GM12878 (cell line): ENCODE measurements around the gene DIPK2A. TPM values are rescaled to one million over a fixed set of nuclear protein-coding genes. Genes with fewer than 3 reads are reported as not detected.

Experiments
- ATAC-seq: fragments of 200-7000 bp; cut with Tn5 transposase; 3 replicates; pipeline ENCODE4 v1.9.1; 2020; ENCODE audit warnings: mild to moderate bottlenecking, moderate library complexity
- BruUV-seq: library from RNA; stranded (reverse); fragments of 400-500 nt; replicated peaks from 2 replicates; lab custom pipeline; 2021; lab: Mats Ljungman, UMichigan
- CTCF ChIA-PET: fragments of 300-600 bp; sonication (Branson Sonifier 250); formaldehyde crosslinking; extraction: SDS; loops from one replicate; lab custom pipeline; 2021; ENCODE audit warnings: inconsistent platforms; lab: Yijun Ruan, JAX
- POLR2A ChIA-PET: fragments of 350-600 bp; formaldehyde crosslinking; extraction: SDS; loops from one replicate; lab custom pipeline; 2021; ENCODE audit warnings: inconsistent platforms; lab: Charles Lee
- RAD21 ChIA-PET: fragments of 300-600 bp; sonication (Branson Sonifier 250); formaldehyde crosslinking; loops from one replicate; lab custom pipeline; 2023; ENCODE audit warnings: antibody characterized with exemption; ENCODE audit not compliant: unreplicated experiment; lab: Charles Lee
- SMC1A ChIA-PET: fragments of 300-600 bp; sonication (Branson Sonifier 250); formaldehyde crosslinking; loops from one replicate; lab custom pipeline; 2023; ENCODE audit not compliant: unreplicated experiment, uncharacterized antibody; lab: Charles Lee
- DNase-seq: peaks from one replicate; pipeline ENCODE4 v3.0.0-alpha.2; 2011; ENCODE audit warnings: low read depth, low spot score
- FAIRE-seq: peaks from 3 replicates; lab custom pipeline; 2011; peaks lifted over from hg19 to GRCh38; lab: Jason Lieb, UNC
- H2AFZ ChIP-seq: 2 replicates; pipeline ENCODE4 v1.6.0; 2011; ENCODE audit warnings: low read depth, low read length, control low read depth; ENCODE audit not compliant: control insufficient read depth
- H3K27ac ChIP-seq: 2 replicates; pipeline ENCODE4 v1.5.1; 2011; ENCODE audit warnings: control low read depth; ENCODE audit not compliant: control insufficient read depth, insufficient read depth
- H3K27me3 ChIP-seq, 2 experiments: replicated peaks in 1 of 2; 2 replicates each; pipeline versions ENCODE4 v1.6.0 to v1.6.1; 2011; ENCODE audit warnings: low read length in 1 of 2; ENCODE audit not compliant: control insufficient read depth in 2 of 2, insufficient read depth in 2 of 2
- H3K36me3 ChIP-seq, 2 experiments: 2 replicates each; pipeline ENCODE4 v1.5.1; 2011; ENCODE audit warnings: low read length in 1 of 2; ENCODE audit not compliant: control insufficient read depth in 2 of 2, insufficient read depth in 2 of 2
- H3K4me1 ChIP-seq: 2 replicates; pipeline ENCODE4 v1.6.1; 2011; ENCODE audit warnings: mild to moderate bottlenecking, low read length, moderate library complexity, mixed read lengths; ENCODE audit not compliant: control insufficient read depth, insufficient read depth
- H3K4me2 ChIP-seq: 2 replicates; pipeline ENCODE4 v1.6.0; 2011; ENCODE audit warnings: control low read depth; ENCODE audit not compliant: control insufficient read depth, insufficient read depth
- H3K4me3 ChIP-seq: fragments of 200-600 bp; sonication (generic); 2 replicates; pipeline ENCODE4 v1.5.1; 2016
- H3K79me2 ChIP-seq: 2 replicates; pipeline ENCODE4 v1.6.0; 2011; ENCODE audit warnings: low read length; ENCODE audit not compliant: control insufficient read depth, insufficient read depth
- H3K9ac ChIP-seq: 2 replicates; pipeline ENCODE4 v1.8.0; 2011; ENCODE audit warnings: low read length, control low read depth, mixed read lengths; ENCODE audit not compliant: control insufficient read depth, insufficient read depth
- H3K9me3 ChIP-seq: replicated peaks from 3 replicates; pipeline ENCODE4 v1.5.1; 2011; ENCODE audit warnings: mild to moderate bottlenecking, low read length; ENCODE audit not compliant: control insufficient read depth, insufficient read depth
- H4K20me1 ChIP-seq: 2 replicates; pipeline ENCODE4 v1.6.0; 2011; ENCODE audit not compliant: control insufficient read depth, insufficient read depth
- CHD4 ChIP-seq: fragments of 200-600 bp; sonication (generic); IDR thresholded peaks from 2 replicates; pipeline ENCODE4 v1.6.1; 2016; ENCODE audit warnings: mild to moderate bottlenecking
- HDAC6 ChIP-seq: fragments of 200-600 bp; sonication (generic); IDR thresholded peaks from one replicate; pipeline ENCODE4 v1.8.0; 2017; ENCODE audit warnings: antibody characterized with exemption; ENCODE audit not compliant: unreplicated experiment
- JUNB ChIP-seq: IDR thresholded peaks from 2 replicates; pipeline ENCODE4 v1.6.1; 2016; ENCODE audit warnings: antibody characterized with exemption, mild to moderate bottlenecking
- MEF2B ChIP-seq: fragments of 450-650 bp; IDR thresholded peaks from 2 replicates; pipeline ENCODE4 v1.6.1; 2018; ENCODE audit warnings: mild to moderate bottlenecking, moderate library complexity; ENCODE audit not compliant: partially characterized antibody, poor library complexity, severe bottlenecking
- MXI1 ChIP-seq: fragments of 150-350 bp; IDR thresholded peaks from 2 replicates; pipeline ENCODE4 v1.6.1; 2011; ENCODE audit warnings: low read depth, mild to moderate bottlenecking, inconsistent platforms, low read length, improper control_type of control experiment
- POLR2AphosphoS2 ChIP-seq: IDR thresholded peaks from 2 replicates; pipeline ENCODE4 v1.6.1; 2011; ENCODE audit warnings: low read depth, mild to moderate bottlenecking, low read length, improper control_type of control experiment, moderate library complexity
- RFX5 ChIP-seq: IDR thresholded peaks from 2 replicates; pipeline ENCODE4 v1.6.1; 2011; ENCODE audit warnings: low read depth, low read length, improper control_type of control experiment
- SIX5 ChIP-seq: IDR thresholded peaks from 2 replicates; pipeline ENCODE4 v1.6.1; 2011; ENCODE audit warnings: mild to moderate bottlenecking, low read depth, low read length, moderate library complexity; ENCODE audit not compliant: severe bottlenecking
- SREBF2 ChIP-seq: IDR thresholded peaks from 2 replicates; pipeline ENCODE4 v1.6.1; 2012; ENCODE audit warnings: mild to moderate bottlenecking, low read length
- TARDBP ChIP-seq: IDR thresholded peaks from 2 replicates; pipeline ENCODE4 v1.6.1; 2016; ENCODE audit warnings: borderline replicate concordance
- ZNF24 ChIP-seq: fragments of 450-650 bp; IDR thresholded peaks from 2 replicates; pipeline ENCODE4 v1.6.1; 2017; ENCODE audit warnings: antibody characterized with exemption, mild to moderate bottlenecking
- WGBS: methylation state at CpG from one replicate; pipeline ENCODE4 v1.1.6; 2016; ENCODE audit warnings: low lambda C conversion rate; ENCODE audit not compliant: insufficient replicate concordance, insufficient coverage; ENCODE audit errors: missing lambda C conversion rate; 5-methylcytosine and 5-hydroxymethylcytosine counted together
- in situ Hi-C: fragments of 300-500 bp; cut with MboI; formaldehyde crosslinking; loops from 9 replicates; pipeline ENCODE4 v1.14.3; 2018; ENCODE audit warnings: mixed read lengths
- intact Hi-C: fragments of 100-400 bp; cut with micrococcal nuclease; formaldehyde crosslinking; loops from one replicate; pipeline ENCODE4 v1.14.2; 2022; ENCODE audit not compliant: unreplicated experiment
- polyA plus RNA-seq, 11 experiments: library from polyadenylated mRNA; depleted of rRNA in 4 of 11; unstranded in 6 of 11; stranded (reverse) in 5 of 11; fragments of >200 nt; fragmentation: Nextera tagmentation in 4 of 11; fragmentation: Illumina TruSeq in 1 of 11; extraction: Ambion mirVana in 4 of 11; extraction: Trizol in 1 of 11; gene quantifications; 1 replicate in 1 of 11; 2 replicates in 10 of 11; pipeline versions ENCODE4 v1.2.1 to v1.2.3, GENCODE V29; 2011 to 2016; ENCODE audit warnings: inconsistent platforms in 2 of 11, missing spikeins in 2 of 11, low read depth in 1 of 11
- total RNA-seq, 4 experiments: library from RNA; depleted of rRNA in 3 of 4; stranded (reverse); fragments of >200 nt in 3 of 4; fragmentation: Illumina TruSeq in 1 of 4; extraction: Trizol in 1 of 4; gene quantifications; 2 replicates each; pipeline versions ENCODE4 v1.2.1 to v1.2.3, GENCODE V29; 2013 to 2021
- TF ChIP-seq, protein P1 (sequence below): IDR thresholded peaks from 2 replicates; pipeline ENCODE4 v1.6.1; 2012; ENCODE audit warnings: improper control_type of control experiment, low read depth, low read length; ENCODE audit not compliant: insufficient replicate concordance
- TF ChIP-seq, protein P2 (sequence below): IDR thresholded peaks from 2 replicates; pipeline ENCODE4 v1.6.1; 2011; ENCODE audit warnings: low read depth, low read length, improper control_type of control experiment, borderline replicate concordance
- TF ChIP-seq, protein P3 (sequence below): IDR thresholded peaks from 2 replicates; pipeline ENCODE4 v1.6.1; 2011; ENCODE audit warnings: borderline replicate concordance, low read depth, mild to moderate bottlenecking, moderate library complexity, mixed read lengths, low read length; ENCODE audit not compliant: insufficient read depth; ENCODE audit errors: extremely low read length
- TF ChIP-seq, protein P4 (sequence below): IDR thresholded peaks from 2 replicates; pipeline ENCODE4 v1.6.1; 2011; ENCODE audit warnings: borderline replicate concordance, low read depth, mild to moderate bottlenecking, moderate library complexity, low read length; ENCODE audit not compliant: insufficient read depth, poor library complexity, severe bottlenecking

DIPK2A gene
- total and polyA plus RNA-seq, 10 of the 15 experiments (the other 5 are each of a cell fraction or from before 2014, with no cell fraction given) = 4.6 to 36.4 (median 15.0) TPM

DNA sequence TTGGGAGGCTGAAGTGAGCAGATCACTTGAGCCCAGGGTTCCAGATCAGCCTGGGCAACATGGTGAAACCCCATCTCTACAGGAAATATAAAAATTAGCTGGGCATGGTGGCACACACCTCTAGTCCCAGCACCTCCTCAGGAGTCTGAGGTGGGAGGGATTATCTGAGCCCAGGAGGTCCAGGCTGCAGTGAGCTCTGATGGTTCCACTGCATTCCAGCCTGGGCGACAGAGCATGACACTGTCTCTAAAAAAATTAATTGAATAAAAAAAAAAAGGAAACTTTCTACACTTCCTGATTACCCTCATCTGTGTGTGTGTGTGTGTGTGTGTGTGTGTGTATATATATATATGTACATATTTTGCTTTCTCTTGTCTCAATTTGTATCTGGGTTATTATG, 31.4 kb downstream of the DIPK2A start (continued):
- TF ChIP-seq, protein P1, sequence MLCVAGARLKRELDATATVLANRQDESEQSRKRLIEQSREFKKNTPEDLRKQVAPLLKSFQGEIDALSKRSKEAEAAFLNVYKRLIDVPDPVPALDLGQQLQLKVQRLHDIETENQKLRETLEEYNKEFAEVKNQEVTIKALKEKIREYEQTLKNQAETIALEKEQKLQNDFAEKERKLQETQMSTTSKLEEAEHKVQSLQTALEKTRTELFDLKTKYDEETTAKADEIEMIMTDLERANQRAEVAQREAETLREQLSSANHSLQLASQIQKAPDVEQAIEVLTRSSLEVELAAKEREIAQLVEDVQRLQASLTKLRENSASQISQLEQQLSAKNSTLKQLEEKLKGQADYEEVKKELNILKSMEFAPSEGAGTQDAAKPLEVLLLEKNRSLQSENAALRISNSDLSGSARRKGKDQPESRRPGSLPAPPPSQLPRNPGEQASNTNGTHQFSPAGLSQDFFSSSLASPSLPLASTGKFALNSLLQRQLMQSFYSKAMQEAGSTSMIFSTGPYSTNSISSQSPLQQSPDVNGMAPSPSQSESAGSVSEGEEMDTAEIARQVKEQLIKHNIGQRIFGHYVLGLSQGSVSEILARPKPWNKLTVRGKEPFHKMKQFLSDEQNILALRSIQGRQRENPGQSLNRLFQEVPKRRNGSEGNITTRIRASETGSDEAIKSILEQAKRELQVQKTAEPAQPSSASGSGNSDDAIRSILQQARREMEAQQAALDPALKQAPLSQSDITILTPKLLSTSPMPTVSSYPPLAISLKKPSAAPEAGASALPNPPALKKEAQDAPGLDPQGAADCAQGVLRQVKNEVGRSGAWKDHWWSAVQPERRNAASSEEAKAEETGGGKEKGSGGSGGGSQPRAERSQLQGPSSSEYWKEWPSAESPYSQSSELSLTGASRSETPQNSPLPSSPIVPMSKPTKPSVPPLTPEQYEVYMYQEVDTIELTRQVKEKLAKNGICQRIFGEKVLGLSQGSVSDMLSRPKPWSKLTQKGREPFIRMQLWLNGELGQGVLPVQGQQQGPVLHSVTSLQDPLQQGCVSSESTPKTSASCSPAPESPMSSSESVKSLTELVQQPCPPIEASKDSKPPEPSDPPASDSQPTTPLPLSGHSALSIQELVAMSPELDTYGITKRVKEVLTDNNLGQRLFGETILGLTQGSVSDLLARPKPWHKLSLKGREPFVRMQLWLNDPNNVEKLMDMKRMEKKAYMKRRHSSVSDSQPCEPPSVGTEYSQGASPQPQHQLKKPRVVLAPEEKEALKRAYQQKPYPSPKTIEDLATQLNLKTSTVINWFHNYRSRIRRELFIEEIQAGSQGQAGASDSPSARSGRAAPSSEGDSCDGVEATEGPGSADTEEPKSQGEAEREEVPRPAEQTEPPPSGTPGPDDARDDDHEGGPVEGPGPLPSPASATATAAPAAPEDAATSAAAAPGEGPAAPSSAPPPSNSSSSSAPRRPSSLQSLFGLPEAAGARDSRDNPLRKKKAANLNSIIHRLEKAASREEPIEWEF = no peak
- TF ChIP-seq TARDBP = no peak

DNA sequence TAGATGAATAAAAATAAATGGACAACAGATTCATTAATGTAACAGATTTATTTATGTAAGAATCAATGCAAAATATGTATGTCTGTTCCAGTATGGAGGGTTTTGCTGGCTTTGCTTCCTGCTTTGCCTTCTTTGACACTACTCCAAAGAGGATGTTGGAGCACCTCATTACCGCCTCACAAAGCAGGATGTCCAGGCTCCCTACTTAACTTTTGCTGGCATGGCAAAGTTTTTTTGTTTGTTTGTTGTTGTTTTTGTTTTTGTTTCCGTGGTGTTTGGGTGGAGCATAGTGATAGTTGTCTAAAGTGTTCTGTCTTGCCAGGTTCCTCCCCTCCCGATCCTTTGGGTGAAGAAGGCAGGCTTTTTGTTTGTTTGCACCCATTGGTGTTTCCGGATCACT, 38.7 kb downstream of the DIPK2A start:
- ChIA-PET POLR2A (no interaction called here), CTCF (no interaction called here), RAD21 (no interaction called here), SMC1A (interaction anchor here (0.7 kb wide), 1 partner anchor 15 kb away, joined by 3 read pairs; no protein-coding TSS in a partner anchor)
- Histone ChIP-seq H4K20me1 (no peaks in the 10 kb centered on the region), H3K4me2 (no peak overlapping the region), H3K4me3 (no peak overlapping the region), H3K4me1 (no peaks in the 10 kb centered on the region), H2AFZ (no peak overlapping the region), H3K9me3 (no peaks in the 10 kb centered on the region), H3K36me3 (no peaks in the 10 kb centered on the region), H3K27ac (no peak overlapping the region), H3K9ac (no peak overlapping the region), H3K27me3 (no peaks in the 10 kb centered on the region), H3K79me2 (no peaks in the 10 kb centered on the region)
- no peak for DNase-seq
- TF ChIP-seq MEF2B (no peak), JUNB (no peak), RFX5 (no peak), SREBF2 (no peak), ZNF24 (no peak), POLR2AphosphoS2 (no peak), HDAC6 (no peak), CHD4 (no peak), MXI1 (no peak), SIX5 (no peak)
- TF ChIP-seq, protein P2, sequence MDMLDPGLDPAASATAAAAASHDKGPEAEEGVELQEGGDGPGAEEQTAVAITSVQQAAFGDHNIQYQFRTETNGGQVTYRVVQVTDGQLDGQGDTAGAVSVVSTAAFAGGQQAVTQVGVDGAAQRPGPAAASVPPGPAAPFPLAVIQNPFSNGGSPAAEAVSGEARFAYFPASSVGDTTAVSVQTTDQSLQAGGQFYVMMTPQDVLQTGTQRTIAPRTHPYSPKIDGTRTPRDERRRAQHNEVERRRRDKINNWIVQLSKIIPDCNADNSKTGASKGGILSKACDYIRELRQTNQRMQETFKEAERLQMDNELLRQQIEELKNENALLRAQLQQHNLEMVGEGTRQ = no peak
- TF ChIP-seq, protein P3, sequence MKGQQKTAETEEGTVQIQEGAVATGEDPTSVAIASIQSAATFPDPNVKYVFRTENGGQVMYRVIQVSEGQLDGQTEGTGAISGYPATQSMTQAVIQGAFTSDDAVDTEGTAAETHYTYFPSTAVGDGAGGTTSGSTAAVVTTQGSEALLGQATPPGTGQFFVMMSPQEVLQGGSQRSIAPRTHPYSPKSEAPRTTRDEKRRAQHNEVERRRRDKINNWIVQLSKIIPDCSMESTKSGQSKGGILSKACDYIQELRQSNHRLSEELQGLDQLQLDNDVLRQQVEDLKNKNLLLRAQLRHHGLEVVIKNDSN = no peak
- TF ChIP-seq, protein P4, sequence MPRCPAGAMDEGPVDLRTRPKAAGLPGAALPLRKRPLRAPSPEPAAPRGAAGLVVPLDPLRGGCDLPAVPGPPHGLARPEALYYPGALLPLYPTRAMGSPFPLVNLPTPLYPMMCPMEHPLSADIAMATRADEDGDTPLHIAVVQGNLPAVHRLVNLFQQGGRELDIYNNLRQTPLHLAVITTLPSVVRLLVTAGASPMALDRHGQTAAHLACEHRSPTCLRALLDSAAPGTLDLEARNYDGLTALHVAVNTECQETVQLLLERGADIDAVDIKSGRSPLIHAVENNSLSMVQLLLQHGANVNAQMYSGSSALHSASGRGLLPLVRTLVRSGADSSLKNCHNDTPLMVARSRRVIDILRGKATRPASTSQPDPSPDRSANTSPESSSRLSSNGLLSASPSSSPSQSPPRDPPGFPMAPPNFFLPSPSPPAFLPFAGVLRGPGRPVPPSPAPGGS = no peak
- in situ Hi-C loops = no loop called here
- ATAC-seq = no peak
- FAIRE-seq = no peak
- intact Hi-C loops = no loop called here
- BruUV-seq = no TSS peak
- 94% methylated on average over 4 of the region's 4 CpGs for WGBS
